HL-60 (cell line): Measurements from ENCODE around the gene SNORC.

Experiments
- POLR2AphosphoS5 ChIP-seq: IDR thresholded peaks from 2 replicates; pipeline ENCODE4 v1.6.1; 2012; ENCODE audit warnings: low read depth
- TF ChIP-seq, protein P1 (sequence below): IDR thresholded peaks from one replicate; pipeline ENCODE4 v1.5.1; 2011; ENCODE audit warnings: low read length, control low read depth, inconsistent platforms; ENCODE audit not compliant: insufficient read depth

DNA sequence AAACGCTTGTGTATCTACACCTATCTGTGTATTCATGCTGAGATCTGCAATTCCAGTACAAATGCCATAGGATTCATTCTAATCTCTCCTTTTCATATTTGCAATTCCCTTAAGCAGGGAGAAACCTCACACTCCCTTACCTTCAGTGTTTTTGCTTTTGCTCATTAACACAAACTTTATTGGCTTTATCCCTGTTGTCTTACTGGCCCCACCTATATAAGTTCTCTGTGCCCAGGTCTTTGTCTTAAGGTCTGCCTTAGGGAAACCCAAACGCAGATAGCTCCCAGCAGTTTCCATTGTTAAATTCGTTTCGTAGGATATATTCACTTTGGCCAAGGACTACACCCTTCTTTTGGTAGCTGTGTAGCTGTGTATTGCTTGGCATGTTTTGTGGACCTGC lies 4.0 kb upstream of the SNORC start:
- TF ChIP-seq, protein P1, sequence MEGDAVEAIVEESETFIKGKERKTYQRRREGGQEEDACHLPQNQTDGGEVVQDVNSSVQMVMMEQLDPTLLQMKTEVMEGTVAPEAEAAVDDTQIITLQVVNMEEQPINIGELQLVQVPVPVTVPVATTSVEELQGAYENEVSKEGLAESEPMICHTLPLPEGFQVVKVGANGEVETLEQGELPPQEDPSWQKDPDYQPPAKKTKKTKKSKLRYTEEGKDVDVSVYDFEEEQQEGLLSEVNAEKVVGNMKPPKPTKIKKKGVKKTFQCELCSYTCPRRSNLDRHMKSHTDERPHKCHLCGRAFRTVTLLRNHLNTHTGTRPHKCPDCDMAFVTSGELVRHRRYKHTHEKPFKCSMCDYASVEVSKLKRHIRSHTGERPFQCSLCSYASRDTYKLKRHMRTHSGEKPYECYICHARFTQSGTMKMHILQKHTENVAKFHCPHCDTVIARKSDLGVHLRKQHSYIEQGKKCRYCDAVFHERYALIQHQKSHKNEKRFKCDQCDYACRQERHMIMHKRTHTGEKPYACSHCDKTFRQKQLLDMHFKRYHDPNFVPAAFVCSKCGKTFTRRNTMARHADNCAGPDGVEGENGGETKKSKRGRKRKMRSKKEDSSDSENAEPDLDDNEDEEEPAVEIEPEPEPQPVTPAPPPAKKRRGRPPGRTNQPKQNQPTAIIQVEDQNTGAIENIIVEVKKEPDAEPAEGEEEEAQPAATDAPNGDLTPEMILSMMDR = no peak
- TF ChIP-seq POLR2AphosphoS5 = no peak
